Measurements from ENCODE around the gene SPATA46.
"Not testable (repeated sequence)": the region's sequence is repeated elsewhere in the genome, so short reads cannot be mapped to it uniquely, and the experiment has no call there.

SPATA46 gene

DNA sequence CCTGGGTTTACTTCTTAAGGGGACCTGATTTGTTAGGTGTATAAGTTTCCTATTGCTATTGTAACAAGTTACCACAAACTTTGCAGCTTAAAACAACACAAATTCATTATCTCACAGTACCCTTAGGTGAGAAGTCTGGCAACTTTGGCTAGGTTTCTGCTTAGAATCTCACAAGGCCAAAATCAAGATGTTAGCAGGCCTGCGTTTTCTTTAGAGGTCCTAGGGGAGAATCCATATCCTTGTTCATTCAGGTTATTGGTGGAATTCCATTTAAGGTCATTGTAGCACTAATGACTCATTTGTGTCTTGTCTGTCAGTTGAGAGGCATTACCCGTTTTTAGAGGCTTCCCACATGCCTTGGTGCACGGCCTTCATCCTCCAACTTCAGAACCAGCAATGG lies 43.5 kb upstream of the SPATA46 start:
- Histone ChIP-seq H3K9ac (ENCODE audit: low read length) (no peak overlapping the region), H3K79me2 (ENCODE audit: insufficient read depth, low read length) (no peaks in the 10 kb centered on the region), H3K4me3 (ENCODE audit: insufficient read depth, low read length, poor library complexity, severe bottlenecking) (no peak overlapping the region), H3F3A (ENCODE audit: insufficient read depth) (no peaks in the 10 kb centered on the region), H3K27me3 (ENCODE audit: low read length) (no peaks in the 10 kb centered on the region), H3K27ac (ENCODE audit: low read depth, low read length) (no peak overlapping the region), H3K4me2 (ENCODE audit: low read depth, low read length, poor library complexity, severe bottlenecking) (no peak overlapping the region), H3K9me3 (ENCODE audit: insufficient read depth, low read length) (no peaks in the 10 kb centered on the region), H3K9me2 (replicated peaks; ENCODE audit: insufficient read depth, low read length) (no peaks in the 10 kb centered on the region), H3K36me3 (ENCODE audit: low read length) (no peaks in the 10 kb centered on the region), H4K20me1 (ENCODE audit: low read depth, low read length) (no peaks in the 10 kb centered on the region), H2AFZ (ENCODE audit: low read depth, low read length, severe bottlenecking) (no peak overlapping the region)
- no peak for TF ChIP-seq EZH2phosphoT487 (conservative IDR thresholded peaks at IDR 0.05; ENCODE audit: low read length)
- TF ChIP-seq, protein P1, sequence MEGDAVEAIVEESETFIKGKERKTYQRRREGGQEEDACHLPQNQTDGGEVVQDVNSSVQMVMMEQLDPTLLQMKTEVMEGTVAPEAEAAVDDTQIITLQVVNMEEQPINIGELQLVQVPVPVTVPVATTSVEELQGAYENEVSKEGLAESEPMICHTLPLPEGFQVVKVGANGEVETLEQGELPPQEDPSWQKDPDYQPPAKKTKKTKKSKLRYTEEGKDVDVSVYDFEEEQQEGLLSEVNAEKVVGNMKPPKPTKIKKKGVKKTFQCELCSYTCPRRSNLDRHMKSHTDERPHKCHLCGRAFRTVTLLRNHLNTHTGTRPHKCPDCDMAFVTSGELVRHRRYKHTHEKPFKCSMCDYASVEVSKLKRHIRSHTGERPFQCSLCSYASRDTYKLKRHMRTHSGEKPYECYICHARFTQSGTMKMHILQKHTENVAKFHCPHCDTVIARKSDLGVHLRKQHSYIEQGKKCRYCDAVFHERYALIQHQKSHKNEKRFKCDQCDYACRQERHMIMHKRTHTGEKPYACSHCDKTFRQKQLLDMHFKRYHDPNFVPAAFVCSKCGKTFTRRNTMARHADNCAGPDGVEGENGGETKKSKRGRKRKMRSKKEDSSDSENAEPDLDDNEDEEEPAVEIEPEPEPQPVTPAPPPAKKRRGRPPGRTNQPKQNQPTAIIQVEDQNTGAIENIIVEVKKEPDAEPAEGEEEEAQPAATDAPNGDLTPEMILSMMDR (IDR thresholded peaks at IDR 0.05; ENCODE audit: insufficient read depth, low read length, poor library complexity, severe bottlenecking) = no peak

DNA sequence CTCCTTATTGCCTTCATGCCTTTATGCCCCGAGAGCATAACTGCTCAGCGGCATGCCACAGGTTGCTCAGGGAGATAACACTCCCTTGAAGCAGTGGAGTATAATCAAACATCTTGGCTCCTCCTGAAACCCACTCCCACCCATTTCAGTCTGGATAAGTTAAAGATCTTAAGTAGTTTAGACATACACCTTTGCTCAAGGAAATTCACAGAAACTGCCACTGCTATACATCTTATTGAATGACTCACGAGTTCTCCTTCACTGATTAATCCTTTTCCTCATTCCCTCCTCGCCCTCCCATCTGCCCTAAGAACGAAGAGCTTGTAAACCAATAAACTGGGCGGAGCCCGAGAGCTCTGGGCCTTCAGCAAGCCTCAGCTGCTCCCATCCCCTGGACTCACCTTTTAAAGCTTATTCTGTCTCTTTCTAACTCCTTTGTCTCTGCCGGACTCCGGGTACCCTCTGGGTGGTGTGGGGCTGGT lies 42.8 kb upstream of the SPATA46 start:
- not testable (repeated sequence) for H3K4me3 ChIP-seq (ENCODE audit: insufficient read depth, low read length, poor library complexity, severe bottlenecking); H3K9me3 ChIP-seq (ENCODE audit: insufficient read depth, low read length); H3K36me3 ChIP-seq (ENCODE audit: low read length); H3K27me3 ChIP-seq (ENCODE audit: low read length); H3K9me2 ChIP-seq (replicated peaks; ENCODE audit: insufficient read depth, low read length); H3F3A ChIP-seq (ENCODE audit: insufficient read depth); H3K4me2 ChIP-seq (ENCODE audit: low read depth, low read length, poor library complexity, severe bottlenecking); H3K9ac ChIP-seq (ENCODE audit: low read length); H2AFZ ChIP-seq (ENCODE audit: low read depth, low read length, severe bottlenecking); H3K27ac ChIP-seq (ENCODE audit: low read depth, low read length); H3K79me2 ChIP-seq (ENCODE audit: insufficient read depth, low read length); H4K20me1 ChIP-seq (ENCODE audit: low read depth, low read length)

DNA sequence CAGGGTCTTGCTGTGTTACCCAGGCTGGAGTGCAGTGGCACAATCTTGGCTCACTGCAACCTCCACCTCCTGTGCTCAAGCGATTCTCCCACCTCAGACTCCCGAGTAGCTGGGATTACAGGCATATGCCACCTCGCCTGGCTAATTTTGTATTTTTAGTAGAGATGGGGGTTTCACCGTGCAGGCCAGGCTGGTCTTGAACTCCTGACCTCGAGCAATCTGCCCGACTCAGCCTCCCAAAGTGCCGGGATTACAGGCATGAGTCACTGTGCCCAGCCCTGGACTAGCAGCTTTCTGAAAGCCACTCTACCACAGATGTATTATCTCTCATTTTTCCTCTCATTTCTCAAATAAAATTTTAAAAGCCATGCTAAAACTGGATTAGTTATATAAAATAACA lies 41.9 kb upstream of the SPATA46 start:
- H3K9ac ChIP-seq (ENCODE audit: low read length); H3K27ac ChIP-seq (ENCODE audit: low read depth, low read length); H3K36me3 ChIP-seq (ENCODE audit: low read length); H2AFZ ChIP-seq (ENCODE audit: low read depth, low read length, severe bottlenecking); H4K20me1 ChIP-seq (ENCODE audit: low read depth, low read length); H3K27me3 ChIP-seq (ENCODE audit: low read length); H3F3A ChIP-seq (ENCODE audit: insufficient read depth); H3K4me3 ChIP-seq (ENCODE audit: insufficient read depth, low read length, poor library complexity, severe bottlenecking); H3K9me2 ChIP-seq (replicated peaks; ENCODE audit: insufficient read depth, low read length); H3K4me2 ChIP-seq (ENCODE audit: low read depth, low read length, poor library complexity, severe bottlenecking); H3K9me3 ChIP-seq (ENCODE audit: insufficient read depth, low read length); H3K79me2 ChIP-seq (ENCODE audit: insufficient read depth, low read length): not testable (repeated sequence)

DNA sequence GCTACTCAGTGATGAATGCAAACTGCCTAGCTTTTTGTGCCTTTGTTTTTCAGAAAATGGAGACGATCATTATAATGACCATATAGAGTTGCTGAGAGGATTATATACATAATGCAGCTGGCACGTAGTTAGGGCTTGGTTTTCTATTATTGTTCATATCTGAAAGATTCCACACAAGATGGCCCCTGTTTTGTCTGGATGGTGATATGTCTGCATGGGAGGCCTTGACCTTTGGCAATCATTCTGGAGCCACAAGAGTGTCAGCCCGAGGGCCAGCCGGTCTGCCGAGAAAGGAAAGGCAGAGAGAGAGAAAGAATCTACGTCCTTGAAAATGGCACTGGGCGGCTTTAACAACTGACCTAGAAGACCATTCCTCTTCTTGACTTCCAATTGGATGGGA lies 41.0 kb upstream of the SPATA46 start:
- Histone ChIP-seq H3K36me3 (ENCODE audit: low read length) (no peaks in the 10 kb centered on the region), H4K20me1 (ENCODE audit: low read depth, low read length) (no peaks in the 10 kb centered on the region), H3K9me2 (replicated peaks; ENCODE audit: insufficient read depth, low read length) (no peaks in the 10 kb centered on the region), H3K4me2 (ENCODE audit: low read depth, low read length, poor library complexity, severe bottlenecking) (no peak overlapping the region), H2AFZ (ENCODE audit: low read depth, low read length, severe bottlenecking) (no peak overlapping the region), H3K9me3 (ENCODE audit: insufficient read depth, low read length) (no peaks in the 10 kb centered on the region), H3K79me2 (ENCODE audit: insufficient read depth, low read length) (no peaks in the 10 kb centered on the region), H3K27me3 (ENCODE audit: low read length) (no peaks in the 10 kb centered on the region), H3K4me3 (ENCODE audit: insufficient read depth, low read length, poor library complexity, severe bottlenecking) (no peak overlapping the region), H3K9ac (ENCODE audit: low read length) (no peak overlapping the region), H3F3A (ENCODE audit: insufficient read depth) (no peaks in the 10 kb centered on the region), H3K27ac (ENCODE audit: low read depth, low read length) (no peak overlapping the region)
- TF ChIP-seq EZH2phosphoT487 (conservative IDR thresholded peaks at IDR 0.05; ENCODE audit: low read length) = no peak
- TF ChIP-seq, protein P1 (IDR thresholded peaks at IDR 0.05; ENCODE audit: insufficient read depth, low read length, poor library complexity, severe bottlenecking) = no peak

Data from SU-DHL-6 (cell line).